ENCODE measurements around the gene NFATC1. TPM values are rescaled to one million over a fixed set of nuclear protein-coding genes. Genes with fewer than 3 reads are reported as not detected.

The NFATC1 gene
- total and polyA plus RNA-seq, 2 donors (not counting 1 experiment from before 2014, with no cell fraction given), result 0.92 to 4.3 TPM

DNA sequence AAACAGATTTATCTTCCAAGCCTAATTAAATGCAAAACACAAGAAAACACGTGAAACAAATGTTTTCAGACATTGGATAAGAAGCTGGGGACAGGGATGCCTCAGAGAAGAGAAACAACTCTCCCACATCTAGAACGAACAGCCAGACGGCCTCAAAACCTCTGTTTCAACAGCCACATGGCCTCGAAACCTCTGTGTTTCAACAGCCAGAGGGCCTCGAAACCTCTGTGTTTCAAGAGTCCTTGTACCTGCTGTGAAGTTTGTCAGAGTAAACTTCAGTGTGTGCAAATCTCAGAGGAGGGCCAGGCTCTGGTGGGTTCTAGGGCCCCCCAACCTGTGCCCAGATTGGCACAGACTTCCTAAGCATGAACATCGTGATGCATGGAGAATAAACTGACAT lies 43.3 kb upstream of the NFATC1 start:
- no peak overlapping the region for H2AFZ ChIP-seq (ENCODE audit: low read length)
- H4K20me1 ChIP-seq (ENCODE audit: control insufficient read depth, extremely low read depth, insufficient read depth, low read length), result no peaks in the 10 kb centered on the region
- no peak overlapping the region for H3K4me2 ChIP-seq (ENCODE audit: extremely low read depth, insufficient read depth, low read length)
- no peaks in the 10 kb centered on the region for H3K36me3 ChIP-seq (ENCODE audit: control insufficient read depth, insufficient read depth, low read length)
- no peak overlapping the region for H3K9ac ChIP-seq (ENCODE audit: insufficient read depth, low read length)
- H3K79me2 ChIP-seq (ENCODE audit: control insufficient read depth, insufficient read depth, low read length), result no peaks in the 10 kb centered on the region
- H3K4me3 ChIP-seq (replicated peaks in 1 of 4; ENCODE audit: control extremely low read depth in 1 of 4, insufficient read depth in 1 of 4, low read depth in 3 of 4, low read length in 4 of 4), result no peak overlapping the region
- H3K27me3 ChIP-seq (ENCODE audit: control insufficient read depth, insufficient read depth, low read length), result no peaks in the 10 kb centered on the region
- no peak for DNase-seq (ENCODE audit: low read depth in 2 of 2)
- no peaks in the 10 kb centered on the region for H3K4me1 ChIP-seq (ENCODE audit: control insufficient read depth, extremely low read depth, insufficient read depth, low read length)
- H3K9me3 ChIP-seq (ENCODE audit: control insufficient read depth, insufficient read depth, low read depth, low read length), result no peaks in the 10 kb centered on the region
- H3K27ac ChIP-seq (ENCODE audit: insufficient read depth, low read length), result no peak overlapping the region
- TF ChIP-seq, protein P1, sequence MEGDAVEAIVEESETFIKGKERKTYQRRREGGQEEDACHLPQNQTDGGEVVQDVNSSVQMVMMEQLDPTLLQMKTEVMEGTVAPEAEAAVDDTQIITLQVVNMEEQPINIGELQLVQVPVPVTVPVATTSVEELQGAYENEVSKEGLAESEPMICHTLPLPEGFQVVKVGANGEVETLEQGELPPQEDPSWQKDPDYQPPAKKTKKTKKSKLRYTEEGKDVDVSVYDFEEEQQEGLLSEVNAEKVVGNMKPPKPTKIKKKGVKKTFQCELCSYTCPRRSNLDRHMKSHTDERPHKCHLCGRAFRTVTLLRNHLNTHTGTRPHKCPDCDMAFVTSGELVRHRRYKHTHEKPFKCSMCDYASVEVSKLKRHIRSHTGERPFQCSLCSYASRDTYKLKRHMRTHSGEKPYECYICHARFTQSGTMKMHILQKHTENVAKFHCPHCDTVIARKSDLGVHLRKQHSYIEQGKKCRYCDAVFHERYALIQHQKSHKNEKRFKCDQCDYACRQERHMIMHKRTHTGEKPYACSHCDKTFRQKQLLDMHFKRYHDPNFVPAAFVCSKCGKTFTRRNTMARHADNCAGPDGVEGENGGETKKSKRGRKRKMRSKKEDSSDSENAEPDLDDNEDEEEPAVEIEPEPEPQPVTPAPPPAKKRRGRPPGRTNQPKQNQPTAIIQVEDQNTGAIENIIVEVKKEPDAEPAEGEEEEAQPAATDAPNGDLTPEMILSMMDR (conservative IDR thresholded peaks at IDR 0.05 in 1 of 2, IDR thresholded peaks at IDR 0.05 in 1 of 2; ENCODE audit: low read depth in 1 of 2, low read length in 2 of 2), result no peak
- no peak for TF ChIP-seq EZH2 (IDR thresholded peaks at IDR 0.05; ENCODE audit: low read length, missing control alignments)

DNA sequence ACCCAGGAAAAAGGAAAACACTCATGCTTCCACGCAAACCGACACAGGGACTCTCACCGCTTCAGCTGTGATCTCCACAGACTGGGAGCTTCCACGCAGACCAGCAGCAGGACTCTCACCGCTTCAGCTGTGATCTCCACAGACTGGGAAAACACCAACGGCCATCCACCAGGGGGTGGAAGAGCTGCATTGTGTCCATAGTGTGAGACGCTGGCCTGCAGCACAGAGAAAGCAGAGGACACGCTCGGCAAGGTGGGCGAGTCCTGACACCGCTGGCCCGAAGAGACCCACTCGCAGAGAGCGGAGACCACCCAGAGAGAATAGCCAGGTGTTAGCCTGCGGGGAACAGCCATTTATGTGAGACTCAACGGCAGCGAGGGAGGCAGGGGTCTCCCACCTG lies 42.5 kb upstream of the NFATC1 start:
- H4K20me1 ChIP-seq (ENCODE audit: control insufficient read depth, extremely low read depth, insufficient read depth, low read length), result no peaks in the 10 kb centered on the region
- no peaks in the 10 kb centered on the region for H3K9me3 ChIP-seq (ENCODE audit: control insufficient read depth, insufficient read depth, low read depth, low read length)
- H3K79me2 ChIP-seq (ENCODE audit: control insufficient read depth, insufficient read depth, low read length), result no peaks in the 10 kb centered on the region
- H3K27ac ChIP-seq (ENCODE audit: insufficient read depth, low read length), result no peak overlapping the region
- no peak overlapping the region for H3K9ac ChIP-seq (ENCODE audit: insufficient read depth, low read length)
- DNase-seq (ENCODE audit: low read depth in 2 of 2), result peak in 1 of 2 donors; percentile 15
- no peaks in the 10 kb centered on the region for H3K4me1 ChIP-seq (ENCODE audit: control insufficient read depth, extremely low read depth, insufficient read depth, low read length)
- TF ChIP-seq EZH2 (IDR thresholded peaks at IDR 0.05; ENCODE audit: low read length, missing control alignments), result no peak
- TF ChIP-seq, protein P1 (conservative IDR thresholded peaks at IDR 0.05 in 1 of 2, IDR thresholded peaks at IDR 0.05 in 1 of 2; ENCODE audit: low read depth in 1 of 2, low read length in 2 of 2), result peak in 1 of 2 donors; percentile 37
- no peaks in the 10 kb centered on the region for H3K27me3 ChIP-seq (ENCODE audit: control insufficient read depth, insufficient read depth, low read length)
- no peaks in the 10 kb centered on the region for H3K36me3 ChIP-seq (ENCODE audit: control insufficient read depth, insufficient read depth, low read length)
- H3K4me3 ChIP-seq (replicated peaks in 1 of 4; ENCODE audit: control extremely low read depth in 1 of 4, insufficient read depth in 1 of 4, low read depth in 3 of 4, low read length in 4 of 4), result no peak overlapping the region
- H3K4me2 ChIP-seq (ENCODE audit: extremely low read depth, insufficient read depth, low read length), result no peak overlapping the region
- H2AFZ ChIP-seq (ENCODE audit: low read length), result no peak overlapping the region

DNA sequence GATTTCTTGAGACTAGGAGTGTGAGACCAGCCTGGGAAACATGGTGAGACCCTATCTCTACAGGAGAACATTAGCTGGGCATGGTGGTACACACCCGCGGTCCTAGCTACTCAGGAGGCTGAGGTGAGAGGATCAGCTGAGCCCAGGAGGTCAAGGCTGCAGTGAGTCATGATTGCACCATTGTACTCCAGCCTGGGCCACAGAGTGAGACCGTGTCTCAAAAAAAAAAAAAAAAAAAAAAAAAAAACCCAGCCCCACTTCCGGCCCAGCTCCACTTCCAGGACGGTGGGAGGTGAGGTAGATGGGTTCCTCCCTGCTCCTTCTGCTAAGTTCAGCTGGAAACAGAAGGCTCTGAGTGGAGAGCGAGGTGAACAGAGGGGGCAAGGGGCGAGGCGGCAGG lies 41.4 kb upstream of the NFATC1 start:
- TF ChIP-seq EZH2 (IDR thresholded peaks at IDR 0.05; ENCODE audit: low read length, missing control alignments), result no peak
- TF ChIP-seq, protein P1 (conservative IDR thresholded peaks at IDR 0.05 in 1 of 2, IDR thresholded peaks at IDR 0.05 in 1 of 2; ENCODE audit: low read depth in 1 of 2, low read length in 2 of 2), result no peak
- H4K20me1 ChIP-seq (ENCODE audit: control insufficient read depth, extremely low read depth, insufficient read depth, low read length), result no peaks in the 10 kb centered on the region
- H3K79me2 ChIP-seq (ENCODE audit: control insufficient read depth, insufficient read depth, low read length), result no peaks in the 10 kb centered on the region
- no peak overlapping the region for H3K9ac ChIP-seq (ENCODE audit: insufficient read depth, low read length)
- H2AFZ ChIP-seq (ENCODE audit: low read length), result no peak overlapping the region
- no peak overlapping the region for H3K4me2 ChIP-seq (ENCODE audit: extremely low read depth, insufficient read depth, low read length)
- no peaks in the 10 kb centered on the region for H3K9me3 ChIP-seq (ENCODE audit: control insufficient read depth, insufficient read depth, low read depth, low read length)
- no peak overlapping the region for H3K4me3 ChIP-seq (replicated peaks in 1 of 4; ENCODE audit: control extremely low read depth in 1 of 4, insufficient read depth in 1 of 4, low read depth in 3 of 4, low read length in 4 of 4)
- no peaks in the 10 kb centered on the region for H3K4me1 ChIP-seq (ENCODE audit: control insufficient read depth, extremely low read depth, insufficient read depth, low read length)
- H3K27me3 ChIP-seq (ENCODE audit: control insufficient read depth, insufficient read depth, low read length), result no peaks in the 10 kb centered on the region
- DNase-seq (ENCODE audit: low read depth in 2 of 2), result peak in 1 of 2 donors; percentile 18
- no peaks in the 10 kb centered on the region for H3K36me3 ChIP-seq (ENCODE audit: control insufficient read depth, insufficient read depth, low read length)
- H3K27ac ChIP-seq (ENCODE audit: insufficient read depth, low read length), result no peak overlapping the region
